ENCODE measurements around the gene CA11.

CA11 gene

GRCh38 chr19:48628486-48629296 lies 17.3 kb downstream of the CA11 start:
- DNase-seq (ENCODE audit: low read depth in 3 of 3) = no peak

- DNase-seq (ENCODE audit: low read depth in 3 of 3) = no peak
Measured at GRCh38 chr19:48627865-48628314, 18.1 kb downstream of the CA11 start.

GRCh38 chr19:48627201-48627864 lies 18.7 kb downstream of the CA11 start:
- no peak for DNase-seq (ENCODE audit: low read depth in 3 of 3)

GRCh38 chr19:48625891-48626327 lies 20.1 kb downstream of the CA11 start:
- DNase-seq (ENCODE audit: low read depth in 3 of 3) = no peak

- DNase-seq (ENCODE audit: low read depth in 3 of 3) = no peak
Measured at GRCh38 chr19:48624791-48625723, 20.9 kb downstream of the CA11 start.

- DNase-seq (ENCODE audit: low read depth in 3 of 3) = peak; percentile 95 to 99 (median 96)
Measured at GRCh38 chr19:48624067-48624594, 21.9 kb downstream of the CA11 start.

- DNase-seq (ENCODE audit: low read depth in 3 of 3) = no peak
Measured at GRCh38 chr19:48623556-48624066, 22.4 kb downstream of the CA11 start.

GRCh38 chr19:48619692-48620585 lies 26.0 kb downstream of the CA11 start:
- DNase-seq (ENCODE audit: low read depth in 3 of 3) = no peak

- DNase-seq (ENCODE audit: low read depth in 3 of 3) = peak; percentile 90 to 94 (median 93)
Measured at GRCh38 chr19:48618916-48619691, 26.9 kb downstream of the CA11 start, which contains the start of the genes RPL18 and SPHK2. RPL18 (minus strand) TSS chr19:48619178; CDS start chr19:48619143, 35 bp downstream. SPHK2 (plus strand) TSS chr19:48619506; CDS start chr19:48620515, 1,009 bp downstream.

GRCh38 chr19:48618278-48618915 lies 27.6 kb downstream of the CA11 start:
- DNase-seq (ENCODE audit: low read depth in 3 of 3) = no peak

GRCh38 chr19:48617146-48617937 lies 28.6 kb downstream of the CA11 start:
- no peak for DNase-seq (ENCODE audit: low read depth in 3 of 3)

GRCh38 chr19:48616491-48617056 lies 29.4 kb downstream of the CA11 start:
- DNase-seq (ENCODE audit: low read depth in 3 of 3) = no peak

GRCh38 chr19:48616041-48616436 lies 29.9 kb downstream of the CA11 start:
- no peak for DNase-seq (ENCODE audit: low read depth in 3 of 3)

GRCh38 chr19:48615231-48616040 lies 30.6 kb downstream of the CA11 start:
- no peak for DNase-seq (ENCODE audit: low read depth in 3 of 3)

GRCh38 chr19:48614436-48615230 lies 31.4 kb downstream of the CA11 start, which contains the start of gene FAM83E:
FAM83E (minus strand) TSS chr19:48615076; CDS start chr19:48613372, 1,704 bp downstream.
- no peak for DNase-seq (ENCODE audit: low read depth in 3 of 3)

All from stimulated activated CD4-positive, alpha-beta T cell treated with anti-CD3 and anti-CD28 coated beads, TNF-alpha, amount 100 ng/mL, for 48 hours (primary cell).